Erythroblast (primary cell): ENCODE data around the gene PITRM1.

Experiments
- DNase-seq, 2 experiments: peaks; one replicate each; lab custom pipeline; 2025; lab: John Stamatoyannopoulos, UW
- GATA1 ChIP-seq: IDR thresholded peaks from 2 replicates; pipeline ENCODE4 v1.6.1; 2011; ENCODE audit warnings: low read depth, mild to moderate bottlenecking, control low read depth, low read length, moderate library complexity
- POLR2A ChIP-seq: IDR thresholded peaks from 2 replicates; pipeline ENCODE4 v1.6.1; 2011; ENCODE audit warnings: mild to moderate bottlenecking, low read length

PITRM1 gene

DNA sequence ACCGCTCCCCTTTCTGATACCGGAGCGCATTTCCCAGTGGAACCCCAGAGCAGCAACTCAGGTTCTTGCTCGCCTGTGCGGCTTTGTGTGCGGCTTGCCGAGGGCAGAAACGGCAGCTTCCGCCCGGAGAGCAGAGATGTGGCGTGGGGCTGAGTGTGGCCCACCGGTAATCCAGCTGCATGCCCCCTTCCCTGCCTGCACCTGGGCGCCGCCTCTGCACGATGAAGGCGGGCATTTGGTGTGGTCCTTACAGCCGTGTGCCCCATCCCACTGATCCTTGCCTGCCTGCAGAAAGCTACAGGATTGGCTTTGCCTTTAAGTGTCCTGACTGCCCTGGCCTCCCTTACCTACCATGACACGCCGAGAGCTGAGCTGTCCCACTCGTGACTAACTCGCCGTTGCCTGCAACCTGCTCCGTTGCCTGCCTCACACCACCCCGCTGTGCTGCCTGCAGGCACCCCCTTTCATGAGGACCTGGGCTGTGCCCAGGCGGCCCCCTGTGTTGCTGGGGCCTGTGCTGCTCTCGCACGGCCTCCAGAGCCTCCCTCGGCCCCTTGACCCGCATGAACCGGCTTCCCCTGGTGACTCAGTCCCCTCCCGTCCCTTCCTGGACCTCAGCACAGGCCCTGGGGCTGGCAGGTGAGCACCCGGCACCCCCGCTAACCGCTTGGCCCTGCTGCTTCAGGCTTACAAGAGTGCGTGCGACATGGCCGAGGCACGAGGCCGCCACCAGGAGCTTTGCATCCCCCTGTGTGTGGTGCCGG, 48.0 kb downstream of the PITRM1 start:
- no peak for DNase-seq
- no peak for TF ChIP-seq POLR2A
- no peak for TF ChIP-seq GATA1

DNA sequence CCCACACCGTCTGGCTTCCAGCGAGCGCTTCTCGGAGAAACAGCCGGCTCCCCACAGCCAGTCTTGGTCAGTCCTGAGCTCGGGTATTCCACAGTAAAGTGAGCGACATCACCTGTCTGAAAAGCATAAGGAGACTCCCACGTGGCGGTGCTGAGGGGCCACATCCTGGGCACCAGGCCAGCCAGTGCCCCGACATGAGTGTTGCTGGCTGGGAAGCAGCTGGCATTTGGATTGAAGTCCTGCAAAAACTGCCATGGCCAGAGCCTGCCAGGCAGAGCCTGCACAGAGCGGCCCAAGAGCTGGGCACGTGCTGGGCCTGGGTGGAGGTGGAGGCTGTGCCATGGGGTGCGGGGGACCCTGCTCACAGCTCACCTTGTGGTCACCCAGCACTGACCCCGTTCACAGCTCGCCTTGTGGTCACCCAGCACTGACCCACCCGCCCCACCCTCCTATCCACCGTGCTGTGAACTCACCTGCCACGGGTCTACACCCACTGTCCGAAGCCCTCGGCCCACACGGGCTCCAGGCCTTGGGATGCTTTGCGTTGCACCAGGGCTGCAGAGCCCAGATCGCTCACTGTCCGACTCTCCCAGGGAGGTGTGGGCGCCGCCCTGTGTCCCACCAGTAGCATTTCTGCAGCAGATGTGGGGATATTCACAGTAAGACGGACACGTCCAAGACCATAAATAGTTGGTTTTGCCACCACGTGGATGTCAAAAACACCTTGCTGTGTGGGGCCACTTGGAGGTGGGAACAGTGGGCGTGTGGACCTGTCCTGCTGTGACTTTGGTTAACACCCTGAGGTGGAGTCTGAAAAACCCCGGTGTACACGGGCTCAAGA, 48.8 kb downstream of the PITRM1 start:
- no peak for DNase-seq
- TF ChIP-seq POLR2A (no peak), GATA1 (no peak)

DNA sequence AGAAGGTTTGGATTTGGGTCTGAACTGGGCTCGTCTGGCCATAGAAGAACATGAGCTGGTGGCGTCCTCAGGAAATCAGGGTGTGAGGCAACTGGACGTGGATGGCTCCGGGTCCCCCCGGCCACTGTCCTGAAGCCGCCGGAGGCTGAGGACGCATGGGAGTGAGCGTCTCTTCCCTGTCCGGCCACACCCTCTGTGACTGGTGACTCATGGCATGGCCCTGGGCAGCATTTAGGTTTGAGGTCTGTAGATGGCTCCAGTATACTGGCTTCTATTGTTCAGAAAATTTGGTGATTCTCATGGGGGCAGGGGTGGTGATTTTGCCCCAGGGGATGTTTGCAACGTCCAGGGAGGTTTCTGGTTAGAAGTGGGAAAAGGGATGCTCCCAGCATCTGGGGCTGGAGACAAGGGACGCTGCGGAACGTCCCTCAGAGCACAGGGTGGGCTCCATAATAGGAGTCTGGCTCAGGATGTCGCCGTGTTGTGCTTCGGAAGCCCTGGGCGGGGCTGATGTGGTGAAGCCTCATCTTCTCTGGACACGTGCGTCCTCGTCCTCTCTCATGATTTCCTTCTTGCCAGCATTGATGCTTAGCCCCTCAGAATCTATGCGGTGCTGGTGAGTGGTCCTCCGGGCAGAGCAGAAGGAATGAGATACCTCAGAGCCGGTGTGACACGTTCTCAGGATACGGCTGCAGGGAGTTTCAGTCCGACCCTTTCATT, 49.9 kb downstream of the PITRM1 start:
- TF ChIP-seq POLR2A, result no peak
- TF ChIP-seq GATA1, result no peak
- peak in 1 of 2 experiments; percentile 12 for DNase-seq

DNA sequence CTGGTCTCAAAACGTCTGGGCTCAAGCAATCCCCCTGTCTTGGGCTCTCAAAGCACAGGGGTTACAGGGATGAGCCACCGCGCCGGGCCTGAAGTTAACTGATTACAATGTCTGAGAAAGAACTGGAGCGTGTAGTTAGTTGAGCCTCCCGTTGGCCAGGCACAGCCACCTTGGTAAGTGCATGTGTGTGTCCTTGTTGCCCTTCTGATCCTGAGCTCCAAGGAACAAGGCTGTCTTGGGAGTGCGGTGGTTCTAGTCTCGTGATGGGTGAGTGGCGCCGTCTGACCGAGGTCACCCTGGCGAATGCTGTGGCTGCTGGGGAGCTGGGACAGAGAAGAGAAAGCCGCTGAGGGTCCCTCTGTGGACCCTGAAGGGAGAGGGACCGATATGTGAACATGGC, 50.5 kb downstream of the PITRM1 start:
- no peak for DNase-seq
- TF ChIP-seq POLR2A, result no peak
- TF ChIP-seq GATA1, result no peak

DNA sequence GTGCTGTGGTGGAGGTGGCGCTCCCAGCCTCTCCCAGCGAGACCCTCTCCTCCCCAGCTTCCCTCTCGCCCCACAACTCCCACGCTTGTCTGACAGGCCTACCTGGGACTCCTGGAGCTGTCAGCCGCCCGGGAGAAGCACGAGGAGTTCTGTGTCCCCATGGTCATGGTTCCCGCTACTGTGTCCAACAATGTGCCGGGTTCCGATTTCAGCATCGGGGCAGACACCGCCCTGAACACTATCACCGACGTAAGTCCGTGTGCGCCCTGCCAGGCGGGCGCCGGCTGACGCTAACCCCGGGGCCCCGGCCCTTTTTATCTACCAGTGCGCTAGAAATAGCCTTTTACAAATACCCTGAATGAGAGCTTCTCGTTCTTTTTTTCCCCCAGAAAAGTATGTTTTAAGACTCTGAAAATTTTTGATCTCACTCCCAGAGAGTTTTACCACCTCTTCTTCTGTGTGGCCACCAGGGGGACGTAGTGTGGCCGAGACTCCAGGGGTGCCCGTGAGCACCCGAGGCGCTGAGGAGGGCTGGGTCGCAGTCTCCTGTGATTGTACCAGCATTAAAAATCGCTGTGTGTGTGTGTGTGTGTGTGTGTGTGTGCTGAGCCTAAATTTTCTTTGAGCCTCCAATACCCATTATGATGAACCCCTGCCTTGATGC, 52.7 kb downstream of the PITRM1 start:
- TF ChIP-seq POLR2A (no peak), GATA1 (no peak)
- peak; percentile 24 to 43 for DNase-seq

DNA sequence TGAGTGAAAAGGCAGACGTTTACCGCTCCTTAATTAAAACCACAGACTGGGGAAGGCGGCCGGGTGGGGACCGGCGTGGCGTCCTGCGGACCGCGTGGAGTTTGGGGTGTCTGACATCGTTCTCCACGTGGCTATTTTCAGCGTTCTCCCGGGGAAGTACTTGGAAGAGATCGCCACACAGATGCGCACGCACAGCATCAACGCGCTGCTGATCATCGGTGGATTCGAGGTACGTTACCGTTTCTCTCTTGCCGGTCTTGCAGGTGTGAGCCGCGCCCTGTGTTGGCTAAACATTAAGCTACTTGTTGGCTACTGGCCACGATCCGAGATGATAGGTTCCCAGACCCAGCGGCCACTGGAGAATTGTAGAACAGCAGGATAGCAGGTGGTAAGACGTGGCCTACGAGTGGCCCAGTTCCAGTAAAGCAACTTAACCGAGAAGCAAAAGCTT, 53.9 kb downstream of the PITRM1 start:
- DNase-seq, result no peak
- TF ChIP-seq POLR2A, result no peak
- TF ChIP-seq GATA1, result no peak

DNA sequence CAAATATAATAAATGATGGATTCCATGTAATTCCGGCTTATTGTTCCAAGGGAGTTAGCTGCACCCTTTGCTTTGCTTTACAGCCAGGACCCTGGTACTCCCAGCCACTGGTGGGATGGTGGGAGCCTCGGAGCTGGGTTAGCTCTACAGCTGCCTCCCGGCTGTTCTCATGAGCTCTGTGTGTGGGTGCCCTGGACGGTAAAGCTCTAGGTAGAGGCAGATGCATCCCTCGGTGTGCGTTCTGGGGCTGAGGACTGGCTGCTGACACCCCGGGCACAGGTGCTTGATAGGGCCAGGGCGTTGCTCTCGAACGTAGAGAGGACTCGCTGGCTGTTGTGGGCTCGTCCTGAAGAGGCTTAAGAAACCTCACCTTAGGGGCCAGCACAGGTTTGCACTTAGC, 55.1 kb downstream of the PITRM1 start:
- no peak for DNase-seq
- no peak for TF ChIP-seq GATA1
- no peak for TF ChIP-seq POLR2A

DNA sequence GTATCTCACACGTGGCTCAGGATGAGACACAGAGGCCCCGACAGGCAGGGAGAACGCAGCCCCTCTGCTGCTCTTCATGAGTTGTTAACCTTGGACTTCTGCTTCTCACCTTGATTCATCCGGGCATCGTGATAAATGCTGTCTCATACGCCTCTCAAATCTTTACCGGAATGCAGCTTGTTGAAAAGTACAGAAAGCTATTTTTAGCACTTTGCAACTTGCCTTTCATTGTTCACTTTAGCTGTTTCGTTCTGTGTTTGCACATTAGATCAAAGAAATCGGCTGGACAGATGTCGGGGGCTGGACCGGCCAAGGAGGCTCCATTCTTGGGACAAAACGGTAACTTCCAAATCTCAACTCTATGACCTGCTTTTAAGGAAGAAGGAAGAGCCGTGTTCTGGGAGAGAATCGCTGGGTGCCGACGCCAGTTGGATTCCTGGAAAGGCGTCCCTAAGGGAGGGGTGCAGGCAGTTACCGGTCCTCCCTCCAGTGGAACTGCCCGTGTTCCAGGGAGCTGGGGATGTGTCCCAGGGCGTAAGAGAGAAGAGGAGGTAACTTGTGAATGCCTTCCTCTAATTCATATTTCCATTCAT, 56.0 kb downstream of the PITRM1 start:
- no peak for TF ChIP-seq GATA1
- TF ChIP-seq POLR2A, result no peak

DNA sequence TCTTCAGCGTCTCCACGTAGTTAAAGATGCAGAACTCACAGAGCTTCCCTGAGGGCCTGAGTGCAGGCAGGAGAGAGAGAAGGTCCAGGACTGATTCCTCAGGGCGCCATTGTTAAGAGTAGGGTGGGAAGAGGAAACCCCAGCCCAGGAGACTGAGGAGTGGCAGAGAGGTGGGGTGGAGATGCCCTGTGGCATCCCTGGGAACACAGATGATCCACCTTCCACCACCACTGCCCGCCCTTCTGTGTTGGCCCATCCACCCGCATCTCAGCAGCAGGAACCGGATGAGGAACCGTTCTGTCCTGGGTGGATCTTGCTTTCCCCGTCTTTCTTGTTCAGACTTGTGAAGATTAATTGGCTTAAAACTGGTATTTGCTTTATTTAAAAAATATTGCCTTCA, 56.9 kb downstream of the PITRM1 start:
- TF ChIP-seq GATA1, result no peak
- no peak for TF ChIP-seq POLR2A

More for the DNA sequence above, 56.0 kb downstream of the PITRM1 start:
- DNase-seq, result no peak

DNA sequence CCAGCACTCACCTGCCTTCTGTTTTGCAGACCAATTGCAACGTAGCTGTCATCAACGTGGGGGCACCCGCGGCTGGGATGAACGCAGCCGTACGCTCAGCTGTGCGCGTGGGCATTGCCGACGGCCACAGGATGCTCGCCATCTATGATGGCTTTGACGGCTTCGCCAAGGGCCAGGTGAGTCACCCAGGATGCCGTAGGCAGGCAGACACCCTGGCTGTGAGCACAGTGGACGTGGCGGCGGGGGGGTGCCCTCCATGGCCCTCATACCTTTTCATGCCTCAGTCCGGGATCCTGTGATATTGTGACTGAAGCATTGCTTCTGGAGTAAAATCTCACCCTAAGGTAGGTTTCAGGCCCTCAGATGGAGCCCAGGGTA, 59.2 kb downstream of the PITRM1 start:
- no peak for DNase-seq
- TF ChIP-seq GATA1, result no peak
- no peak for TF ChIP-seq POLR2A

More for the DNA sequence above, 56.9 kb downstream of the PITRM1 start:
- no peak for DNase-seq

DNA sequence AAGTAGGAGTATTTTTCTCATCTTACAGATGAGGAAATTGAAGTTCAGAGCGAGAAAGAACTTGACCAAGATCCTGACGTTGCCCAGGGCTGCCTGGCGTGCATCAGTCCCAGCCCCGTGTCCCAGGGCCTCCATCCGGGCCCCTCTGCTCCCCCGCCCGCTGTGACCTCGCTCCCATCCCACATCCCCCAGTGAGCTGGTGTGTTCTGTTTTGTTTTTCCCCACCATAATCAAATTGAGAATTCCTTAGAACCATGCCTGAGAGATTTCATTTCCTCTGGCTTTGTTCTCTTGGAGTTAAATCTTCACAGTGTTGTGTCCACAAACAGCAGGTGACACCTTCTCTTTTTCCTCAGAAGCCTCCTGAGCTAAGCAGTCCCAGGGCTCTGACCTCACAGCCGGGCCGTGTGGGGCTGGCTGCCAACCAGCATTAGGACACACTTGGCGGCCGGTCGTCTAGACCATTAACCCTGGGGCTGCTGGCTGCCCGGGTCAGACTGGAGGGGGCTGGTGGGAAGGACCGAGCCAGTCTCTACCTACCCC, 60.9 kb downstream of the PITRM1 start:
- no peak for DNase-seq
- TF ChIP-seq GATA1, result no peak
- TF ChIP-seq POLR2A, result no peak

DNA sequence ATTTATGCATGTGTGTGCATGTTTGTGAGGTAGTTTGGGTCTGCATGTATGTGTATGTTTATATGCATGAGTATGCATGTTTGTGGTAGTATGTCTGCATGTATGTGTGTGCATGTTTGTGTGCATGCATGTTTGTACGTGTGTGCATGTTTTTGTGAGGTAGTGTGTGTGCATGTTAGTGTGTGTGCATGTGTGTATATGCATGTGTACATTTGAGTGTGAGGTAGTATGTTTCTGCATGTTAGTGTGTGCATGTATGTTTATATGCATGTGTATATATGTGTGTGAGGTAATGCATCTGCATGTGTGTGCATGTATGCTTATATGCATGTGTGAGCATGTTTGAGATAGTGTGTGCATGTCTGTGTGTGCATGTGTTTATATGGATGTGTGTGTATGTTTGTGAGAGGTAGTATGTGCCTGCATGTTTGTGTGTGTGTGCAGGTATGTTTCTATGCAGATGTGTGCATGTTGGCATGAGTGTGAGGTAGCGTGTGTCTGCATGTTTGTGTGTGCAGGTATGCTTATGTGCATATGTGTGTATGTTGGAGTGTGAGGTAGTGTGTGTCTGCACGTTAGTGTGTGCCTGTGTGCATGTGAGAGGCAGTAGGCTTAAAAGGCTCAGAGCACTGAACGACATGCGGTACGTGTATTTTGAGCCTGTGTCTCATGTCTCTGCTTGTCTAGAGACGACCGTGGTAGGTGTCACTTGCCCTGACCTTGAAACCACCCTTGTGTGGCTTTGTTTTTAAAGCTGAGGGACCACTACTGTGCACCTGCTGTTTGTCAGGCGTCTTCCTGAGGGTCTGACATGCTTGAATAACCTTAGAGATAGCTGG, 61.6 kb downstream of the PITRM1 start:
- DNase-seq, result no peak
- TF ChIP-seq POLR2A, result no peak
- no peak for TF ChIP-seq GATA1

DNA sequence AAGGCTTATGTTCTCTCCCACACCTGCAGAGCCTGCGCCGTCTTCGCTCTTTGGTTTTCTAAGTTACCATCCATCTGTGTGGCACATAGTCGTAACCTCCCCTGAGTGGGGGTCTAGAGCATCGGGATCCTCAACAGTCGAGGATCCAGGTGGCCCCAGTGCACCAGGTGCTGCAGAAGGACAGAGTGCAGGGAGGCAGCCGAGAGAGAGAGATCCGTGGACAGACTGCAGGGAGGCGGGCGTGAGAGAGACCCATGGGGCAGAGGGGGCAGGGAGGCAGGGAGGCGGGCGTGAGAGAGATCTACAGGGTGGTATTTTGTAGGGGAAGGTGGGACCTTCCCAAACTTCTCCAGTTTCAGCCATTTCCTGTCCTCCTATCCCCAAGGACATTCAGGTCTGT, 62.9 kb downstream of the PITRM1 start:
- no peak for DNase-seq
- no peak for TF ChIP-seq GATA1
- TF ChIP-seq POLR2A, result no peak
